ENCODE results near the gene STK11. TPM values are rescaled to one million over a fixed set of nuclear protein-coding genes. Genes with fewer than 3 reads are reported as not detected.
"Not testable (repeated sequence)": the region's sequence is repeated elsewhere in the genome, so short reads cannot be mapped to it uniquely, and the experiment has no call there.

Gene STK11
- total and polyA plus RNA-seq, 2 donors, result 31.7 to 56.5 TPM

DNA sequence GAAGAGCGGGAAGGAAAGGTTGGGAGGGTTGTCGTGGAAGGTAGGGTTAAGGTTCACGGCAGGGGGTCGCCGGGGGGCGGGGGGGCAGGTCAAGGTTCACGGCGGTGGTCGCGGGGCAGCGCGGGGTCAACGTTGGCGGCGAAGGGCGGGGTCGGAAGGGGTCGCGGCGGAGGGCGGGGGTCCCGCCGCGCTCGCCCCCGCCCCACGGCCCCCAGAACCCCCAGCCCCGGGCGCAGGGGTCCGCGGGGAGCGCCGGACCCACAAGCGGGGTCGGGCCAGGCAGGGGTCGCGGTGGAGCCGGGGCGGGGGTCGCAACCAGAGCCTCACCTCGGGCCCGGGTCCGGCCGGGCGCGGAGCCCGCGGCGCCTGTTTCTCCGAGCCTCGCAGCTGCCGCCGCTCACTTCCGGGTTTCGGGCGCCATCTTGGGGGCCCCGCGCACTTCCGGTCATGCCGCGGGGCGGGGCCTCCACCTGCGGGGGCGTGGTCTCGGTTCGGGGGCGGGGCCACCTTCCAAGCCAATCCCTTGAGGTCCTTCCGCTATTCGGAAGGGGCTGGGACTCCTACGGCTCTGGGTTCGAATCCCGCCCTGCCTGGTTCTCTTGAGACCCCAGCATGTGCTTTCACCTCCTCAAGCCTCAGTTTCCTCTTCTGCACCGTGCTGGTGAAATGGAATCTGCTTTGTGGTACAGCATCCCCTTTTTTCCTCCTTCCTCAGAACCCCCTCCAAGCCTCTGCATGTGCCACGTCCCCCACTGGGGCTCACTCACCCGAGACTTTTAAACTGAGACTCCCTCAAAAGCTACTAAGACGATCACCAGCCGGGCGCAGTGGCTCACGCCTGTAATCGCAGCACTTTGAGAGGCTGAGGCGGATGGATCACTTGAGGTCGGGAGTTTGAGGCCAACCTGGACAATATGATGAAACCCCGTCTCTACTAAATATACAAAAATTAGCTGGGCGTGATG lies 31.5 kb upstream of the STK11 start, which contains the start of gene SBNO2:
SBNO2 (minus strand) TSS at position 424 of the 965 bp plus-strand sequence. CDS start 19,992 bp downstream, outside the sequence.
- peak within 1 kb of the TSS; percentile 97 for H3K4me3 ChIP-seq (ENCODE audit: low read depth, low read length)
- H3K4me1 ChIP-seq (ENCODE audit: insufficient read depth), result no peaks in the 10 kb centered on the region
- 13% methylated on average over 84 of the region's 84 CpGs for WGBS
- H3K27ac ChIP-seq (ENCODE audit: low read depth), result peak within 1 kb of the TSS; percentile 71
- no peak for DNase-seq (ENCODE audit: extremely low spot score)
- no peaks in the 10 kb centered on the region for H3K36me3 ChIP-seq (ENCODE audit: insufficient read depth)

DNA sequence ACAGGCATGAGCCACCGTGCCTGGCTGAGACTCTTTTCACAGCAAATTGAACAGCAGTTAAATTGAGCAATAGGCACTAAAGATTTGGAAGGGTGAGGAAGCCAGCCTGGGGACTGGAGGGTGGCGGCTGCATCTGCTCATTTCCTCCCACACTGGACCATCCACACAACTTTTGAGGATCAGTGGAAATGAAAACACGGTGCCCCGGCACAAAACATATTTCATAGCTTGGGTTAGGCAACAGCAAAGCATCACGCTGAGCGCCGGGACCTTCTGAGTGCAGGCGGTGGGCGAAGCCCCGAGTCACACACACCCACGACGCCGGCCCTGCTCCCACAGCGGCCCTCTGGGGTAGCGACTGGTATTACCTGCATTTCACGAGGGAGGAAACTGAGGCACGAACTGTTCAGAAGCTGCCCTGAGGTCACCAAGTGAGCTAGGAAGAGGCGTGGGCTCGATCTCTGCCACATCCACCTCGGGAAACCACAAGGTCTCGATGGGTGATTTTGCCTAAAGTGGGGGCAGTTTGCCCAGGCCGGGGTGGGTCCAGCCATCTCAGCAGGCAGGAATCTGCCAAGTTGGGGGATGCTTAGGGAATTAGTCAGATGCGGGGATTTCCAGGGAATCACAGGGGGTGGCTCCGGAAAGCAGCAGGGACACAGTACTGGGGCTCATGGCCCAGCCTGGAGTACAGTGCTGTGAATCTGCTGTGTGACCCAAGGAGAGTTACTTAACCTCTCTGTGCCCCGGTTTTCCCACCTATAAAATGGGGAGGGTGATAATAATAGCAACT lies 28.1 kb upstream of the STK11 start:
- Histone ChIP-seq H3K36me3 (ENCODE audit: insufficient read depth) (no peaks in the 10 kb centered on the region), H3K4me3 (ENCODE audit: low read depth, low read length) (no peak overlapping the region), H3K4me1 (ENCODE audit: insufficient read depth) (no peaks in the 10 kb centered on the region), H3K27ac (ENCODE audit: low read depth) (no peak overlapping the region)
- 63% methylated on average over 25 of the region's 25 CpGs for WGBS
- no peak for DNase-seq (ENCODE audit: extremely low spot score)

DNA sequence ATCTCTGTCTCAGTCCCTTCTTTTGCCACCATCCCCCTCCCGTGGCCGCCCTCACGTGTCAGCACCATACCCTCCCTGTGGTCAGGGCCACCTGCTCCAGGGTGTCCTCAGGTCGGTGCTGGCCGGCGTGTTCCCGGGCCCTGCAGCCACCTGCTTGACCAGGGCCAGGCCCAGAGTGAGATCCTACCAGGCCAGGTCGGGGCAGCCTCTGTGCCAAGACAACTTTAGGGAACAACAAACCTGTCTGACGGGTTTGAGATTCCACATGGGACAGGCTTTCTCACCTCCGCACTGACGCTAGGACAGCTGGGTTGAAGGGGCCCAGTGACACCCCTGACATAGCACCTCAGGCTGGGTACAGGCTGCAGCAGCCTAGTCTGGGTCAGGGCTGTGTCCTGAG lies 24.0 kb upstream of the STK11 start:
- no peaks in the 10 kb centered on the region for H3K4me1 ChIP-seq (ENCODE audit: insufficient read depth)
- no peak for DNase-seq (ENCODE audit: extremely low spot score)
- no peak overlapping the region for H3K27ac ChIP-seq (ENCODE audit: low read depth)
- WGBS, result 79% methylated on average over 11 of the region's 11 CpGs
- H3K4me3 ChIP-seq (ENCODE audit: low read depth, low read length), result no peak overlapping the region
- H3K36me3 ChIP-seq (ENCODE audit: insufficient read depth), result no peaks in the 10 kb centered on the region

- H3K27ac ChIP-seq (ENCODE audit: low read depth), result no peak overlapping the region
- DNase-seq (ENCODE audit: extremely low spot score), result no peak
- no peaks in the 10 kb centered on the region for H3K4me1 ChIP-seq (ENCODE audit: insufficient read depth)
- no peaks in the 10 kb centered on the region for H3K36me3 ChIP-seq (ENCODE audit: insufficient read depth)
- WGBS, result 93% methylated on average over 10 of the region's 10 CpGs
- no peak overlapping the region for H3K4me3 ChIP-seq (ENCODE audit: low read depth, low read length)
These were observed 23.5 kb upstream of the STK11 start for GRCh38 chr19:1182068-1182467.

DNA sequence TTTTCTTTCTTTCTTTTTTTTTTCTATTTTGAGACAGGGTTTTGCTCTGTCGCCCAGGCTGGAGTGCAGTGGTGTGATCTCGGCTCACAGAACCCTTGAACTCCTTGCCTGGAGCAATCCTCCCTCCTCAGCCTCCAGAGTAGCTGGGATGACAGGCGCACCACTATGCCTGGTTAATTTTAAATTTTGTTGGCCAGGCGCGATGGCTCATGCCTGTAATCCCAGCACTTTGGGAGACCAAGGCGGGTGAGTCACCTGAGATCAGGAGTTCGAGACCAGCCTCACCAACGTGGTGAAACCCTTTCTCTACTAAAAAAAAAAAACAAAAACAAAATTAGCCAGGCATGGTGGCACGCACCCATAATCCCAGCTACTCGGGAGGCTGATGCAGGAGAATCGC lies 22.9 kb upstream of the STK11 start:
- no peaks in the 10 kb centered on the region for H3K36me3 ChIP-seq (ENCODE audit: insufficient read depth)
- H3K4me3 ChIP-seq (ENCODE audit: low read depth, low read length), result no peak overlapping the region
- no peak overlapping the region for H3K27ac ChIP-seq (ENCODE audit: low read depth)
- H3K4me1 ChIP-seq (ENCODE audit: insufficient read depth), result no peaks in the 10 kb centered on the region
- WGBS, result 92% methylated on average over 11 of the region's 11 CpGs
- no peak for DNase-seq (ENCODE audit: extremely low spot score)

DNA sequence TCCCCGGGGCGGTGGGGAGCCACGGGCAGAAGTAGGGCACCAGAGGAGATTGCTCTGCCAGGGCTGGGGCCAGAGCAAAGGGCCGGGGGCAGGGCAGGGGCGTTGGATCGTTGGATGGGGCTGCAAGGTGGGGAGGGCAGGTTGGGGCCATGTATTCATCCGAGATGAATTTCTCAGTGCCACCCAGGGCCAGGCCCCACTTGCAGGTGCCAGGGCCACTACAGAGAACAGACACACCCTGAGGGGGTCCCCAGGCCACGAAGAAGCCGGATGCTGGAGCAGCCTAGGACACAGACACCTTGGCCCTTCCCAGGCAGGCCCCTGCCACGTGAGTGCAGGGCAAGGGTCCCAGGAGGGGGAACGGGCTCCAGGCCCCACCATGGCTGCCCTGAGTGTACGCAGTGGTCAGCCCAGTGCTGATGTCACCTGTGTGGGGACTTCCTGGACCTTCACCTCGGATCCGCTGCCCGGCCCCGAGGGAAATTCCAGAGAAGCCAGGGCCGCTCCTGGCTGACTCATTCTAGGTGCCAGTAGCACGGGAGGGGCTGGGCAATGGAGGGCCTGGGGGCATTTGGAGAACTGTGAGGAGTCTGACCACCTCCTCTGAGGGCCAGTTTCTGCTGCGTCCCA lies 21.9 kb upstream of the STK11 start:
- Histone ChIP-seq H3K27ac (ENCODE audit: low read depth) (no peak overlapping the region), H3K4me3 (ENCODE audit: low read depth, low read length) (no peak overlapping the region), H3K4me1 (ENCODE audit: insufficient read depth) (no peaks in the 10 kb centered on the region), H3K36me3 (ENCODE audit: insufficient read depth) (no peaks in the 10 kb centered on the region)
- WGBS, result 82% methylated on average over 19 of the region's 19 CpGs
- DNase-seq (ENCODE audit: extremely low spot score), result no peak

GRCh38 chr19:1189419-1189818 lies 16.2 kb upstream of the STK11 start:
- WGBS, result 76% methylated on average over 9 of the region's 9 CpGs
- no peak overlapping the region for H3K4me3 ChIP-seq (ENCODE audit: low read depth, low read length)
- no peak overlapping the region for H3K27ac ChIP-seq (ENCODE audit: low read depth)
- no peak for DNase-seq (ENCODE audit: extremely low spot score)
- no peaks in the 10 kb centered on the region for H3K36me3 ChIP-seq (ENCODE audit: insufficient read depth)
- no peaks in the 10 kb centered on the region for H3K4me1 ChIP-seq (ENCODE audit: insufficient read depth)

DNA sequence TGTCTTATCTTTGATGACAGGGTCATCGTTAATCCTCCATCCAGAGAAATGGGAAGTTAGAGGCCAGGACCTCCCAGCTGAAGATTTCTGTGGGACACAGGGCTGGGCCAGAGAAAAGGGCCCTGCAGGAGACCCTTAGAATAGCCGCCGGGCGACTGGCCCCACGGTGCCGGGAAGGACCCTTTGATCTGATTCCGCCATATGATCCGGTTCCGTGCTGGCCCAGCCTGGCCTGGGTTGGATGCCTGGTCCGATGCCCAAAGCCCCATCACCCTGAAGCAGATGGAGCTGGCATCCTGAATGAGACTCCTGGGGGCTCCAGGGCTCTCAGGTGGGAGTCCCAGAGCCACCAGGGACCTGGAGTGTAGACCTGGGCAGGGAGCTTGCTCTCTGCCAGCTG lies 6.0 kb upstream of the STK11 start:
- H3K4me1 ChIP-seq (ENCODE audit: insufficient read depth), result peaks cover 2% of the 10 kb centered on the region
- H3K27ac ChIP-seq (ENCODE audit: low read depth), result no peak overlapping the region
- no peak overlapping the region for H3K4me3 ChIP-seq (ENCODE audit: low read depth, low read length)
- 87% methylated on average over 10 of the region's 10 CpGs for WGBS
- no peaks in the 10 kb centered on the region for H3K36me3 ChIP-seq (ENCODE audit: insufficient read depth)
- no peak for DNase-seq (ENCODE audit: extremely low spot score)

DNA sequence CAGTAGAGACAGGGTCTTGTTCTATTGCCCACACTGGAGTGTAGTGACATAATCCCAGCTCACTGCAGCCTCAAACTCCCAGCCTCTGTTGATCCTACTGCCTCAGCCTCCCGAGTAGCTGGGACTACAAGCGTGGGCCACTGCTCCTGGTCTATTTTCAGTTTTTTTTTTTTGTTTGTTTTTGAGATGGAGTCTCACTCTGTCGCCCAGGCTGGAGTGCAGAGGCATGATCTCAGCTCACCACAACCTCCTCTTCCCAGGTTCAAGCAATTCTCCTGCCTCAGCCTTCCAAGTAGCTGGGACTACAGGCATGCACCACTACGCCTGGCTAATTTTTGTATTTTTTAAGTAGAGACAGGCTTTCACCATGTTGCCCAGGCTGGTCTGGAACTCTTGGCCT lies 5.0 kb upstream of the STK11 start:
- 86% methylated on average over 4 of the region's 4 CpGs for WGBS
- not testable (repeated sequence) for DNase-seq (ENCODE audit: extremely low spot score); H3K4me1 ChIP-seq (ENCODE audit: insufficient read depth); H3K36me3 ChIP-seq (ENCODE audit: insufficient read depth); H3K27ac ChIP-seq (ENCODE audit: low read depth); H3K4me3 ChIP-seq (ENCODE audit: low read depth, low read length)

DNA sequence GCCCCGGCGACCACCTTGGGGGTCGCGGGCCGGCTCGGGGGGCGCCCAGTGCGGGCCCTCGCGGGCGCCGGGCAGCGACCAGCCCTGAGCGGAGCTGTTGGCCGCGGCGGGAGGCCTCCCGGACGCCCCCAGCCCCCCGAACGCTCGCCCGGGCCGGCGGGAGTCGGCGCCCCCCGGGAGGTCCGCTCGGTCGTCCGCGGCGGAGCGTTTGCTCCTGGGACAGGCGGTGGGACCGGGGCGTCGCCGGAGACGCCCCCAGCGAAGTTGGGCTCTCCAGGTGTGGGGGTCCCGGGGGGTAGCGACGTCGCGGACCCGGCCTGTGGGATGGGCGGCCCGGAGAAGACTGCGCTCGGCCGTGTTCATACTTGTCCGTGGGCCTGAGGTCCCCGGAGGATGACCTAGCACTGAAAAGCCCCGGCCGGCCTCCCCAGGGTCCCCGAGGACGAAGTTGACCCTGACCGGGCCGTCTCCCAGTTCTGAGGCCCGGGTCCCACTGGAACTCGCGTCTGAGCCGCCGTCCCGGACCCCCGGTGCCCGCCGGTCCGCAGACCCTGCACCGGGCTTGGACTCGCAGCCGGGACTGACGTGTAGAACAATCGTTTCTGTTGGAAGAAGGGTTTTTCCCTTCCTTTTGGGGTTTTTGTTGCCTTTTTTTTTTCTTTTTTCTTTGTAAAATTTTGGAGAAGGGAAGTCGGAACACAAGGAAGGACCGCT lies 729 bp downstream of the STK11 start:
- H3K4me1 ChIP-seq (ENCODE audit: insufficient read depth), result peaks cover 4% of the 10 kb centered on the region

DNA sequence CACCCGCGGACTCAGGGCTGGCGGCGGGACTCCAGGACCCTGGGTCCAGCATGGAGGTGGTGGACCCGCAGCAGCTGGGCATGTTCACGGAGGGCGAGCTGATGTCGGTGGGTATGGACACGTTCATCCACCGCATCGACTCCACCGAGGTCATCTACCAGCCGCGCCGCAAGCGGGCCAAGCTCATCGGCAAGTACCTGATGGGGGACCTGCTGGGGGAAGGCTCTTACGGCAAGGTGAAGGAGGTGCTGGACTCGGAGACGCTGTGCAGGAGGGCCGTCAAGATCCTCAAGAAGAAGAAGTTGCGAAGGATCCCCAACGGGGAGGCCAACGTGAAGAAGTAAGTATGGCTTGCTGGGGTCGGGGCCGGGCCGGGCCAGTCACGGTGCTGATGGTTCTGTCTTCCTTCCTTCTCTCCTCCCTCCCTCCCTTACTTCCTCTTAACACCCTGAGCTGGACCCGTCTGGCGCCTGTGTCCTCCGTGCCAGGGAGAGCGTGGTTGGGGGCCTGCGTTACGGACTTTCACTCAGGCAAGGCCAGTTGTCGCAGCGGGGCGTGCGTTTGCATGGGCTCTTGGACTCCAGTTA lies 1.4 kb downstream of the STK11 start:
- H3K4me1 ChIP-seq (ENCODE audit: insufficient read depth), result peaks cover 4% of the 10 kb centered on the region
- WGBS, result 1% methylated on average over 38 of the region's 38 CpGs

More for the DNA sequence above, 729 bp downstream of the STK11 start:
- under 1% methylated on average over 78 of the region's 78 CpGs for WGBS
- peak overlapping the region; percentile 53 for H3K27ac ChIP-seq (ENCODE audit: low read depth)
- peak overlapping the region; percentile 98 for H3K4me3 ChIP-seq (ENCODE audit: low read depth, low read length)
- DNase-seq (ENCODE audit: extremely low spot score), result no peak
- no peaks in the 10 kb centered on the region for H3K36me3 ChIP-seq (ENCODE audit: insufficient read depth)

DNA sequence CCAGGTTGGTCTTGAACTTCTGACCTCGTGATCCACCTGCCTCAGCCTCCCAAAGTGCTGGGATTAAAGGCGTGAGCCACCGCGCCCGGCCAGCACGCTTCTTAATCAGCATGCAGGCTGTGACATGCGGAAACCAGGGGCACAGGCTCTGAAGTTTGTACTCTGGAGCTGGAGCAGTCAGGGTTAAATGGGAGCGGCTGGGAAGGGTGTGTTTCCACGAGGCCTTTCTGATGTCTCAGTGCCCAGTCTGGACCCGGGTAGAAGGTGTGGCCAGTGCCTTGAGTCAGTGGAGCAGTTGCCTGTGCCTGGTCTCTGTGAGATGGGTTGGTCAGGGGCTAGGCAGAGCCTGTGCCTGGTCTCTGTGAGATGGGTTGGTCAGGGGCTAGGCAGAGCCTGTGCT lies 3.3 kb downstream of the STK11 start:
- H3K36me3 ChIP-seq (ENCODE audit: insufficient read depth); DNase-seq (ENCODE audit: extremely low spot score); H3K4me1 ChIP-seq (ENCODE audit: insufficient read depth); H3K4me3 ChIP-seq (ENCODE audit: low read depth, low read length); H3K27ac ChIP-seq (ENCODE audit: low read depth): not testable (repeated sequence)
- WGBS, result 65% methylated on average over 10 of the region's 10 CpGs

More for the DNA sequence above, 1.4 kb downstream of the STK11 start:
- Histone ChIP-seq H3K27ac (ENCODE audit: low read depth) (peak overlapping the region; percentile 12), H3K36me3 (ENCODE audit: insufficient read depth) (no peaks in the 10 kb centered on the region), H3K4me3 (ENCODE audit: low read depth, low read length) (peak overlapping the region; percentile 98)
- no peak for DNase-seq (ENCODE audit: extremely low spot score)

- H3K4me1 ChIP-seq (ENCODE audit: insufficient read depth), result peaks cover 3% of the 10 kb centered on the region
- 90% methylated on average over 13 of the region's 13 CpGs for WGBS
- H3K4me3 ChIP-seq (ENCODE audit: low read depth, low read length), result no peak overlapping the region
- H3K36me3 ChIP-seq (ENCODE audit: insufficient read depth), result no peaks in the 10 kb centered on the region
- no peak overlapping the region for H3K27ac ChIP-seq (ENCODE audit: low read depth)
- DNase-seq (ENCODE audit: extremely low spot score), result no peak
These were observed 4.6 kb downstream of the STK11 start for GRCh38 chr19:1210227-1210538.
